ENCODE data around the gene TNRC18.
"Not testable (repeated sequence)": the region's sequence is repeated elsewhere in the genome, so short reads cannot be mapped to it uniquely, and the experiment has no call there.

Gene TNRC18

DNA sequence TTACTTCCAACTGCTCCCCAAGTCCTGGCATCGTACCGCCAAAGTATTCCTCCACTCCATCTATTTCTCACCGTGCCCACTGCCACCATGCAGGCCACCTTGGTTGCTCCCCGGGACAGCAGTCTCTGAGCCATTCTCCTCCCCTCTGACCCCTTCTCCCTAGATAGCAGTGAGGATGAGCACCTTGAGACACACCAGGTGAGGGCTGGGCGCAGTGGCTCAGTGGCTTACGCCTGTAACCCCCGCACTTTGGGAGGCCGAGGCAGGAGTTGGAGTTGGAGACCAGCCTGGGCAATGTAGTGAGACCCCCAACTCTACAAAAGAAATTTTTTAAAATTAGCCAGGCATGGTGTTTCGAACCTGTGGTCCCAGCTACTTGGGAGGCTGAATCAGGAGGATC, 136.7 kb downstream of the TNRC18 start:
- no peak for DNase-seq

DNA sequence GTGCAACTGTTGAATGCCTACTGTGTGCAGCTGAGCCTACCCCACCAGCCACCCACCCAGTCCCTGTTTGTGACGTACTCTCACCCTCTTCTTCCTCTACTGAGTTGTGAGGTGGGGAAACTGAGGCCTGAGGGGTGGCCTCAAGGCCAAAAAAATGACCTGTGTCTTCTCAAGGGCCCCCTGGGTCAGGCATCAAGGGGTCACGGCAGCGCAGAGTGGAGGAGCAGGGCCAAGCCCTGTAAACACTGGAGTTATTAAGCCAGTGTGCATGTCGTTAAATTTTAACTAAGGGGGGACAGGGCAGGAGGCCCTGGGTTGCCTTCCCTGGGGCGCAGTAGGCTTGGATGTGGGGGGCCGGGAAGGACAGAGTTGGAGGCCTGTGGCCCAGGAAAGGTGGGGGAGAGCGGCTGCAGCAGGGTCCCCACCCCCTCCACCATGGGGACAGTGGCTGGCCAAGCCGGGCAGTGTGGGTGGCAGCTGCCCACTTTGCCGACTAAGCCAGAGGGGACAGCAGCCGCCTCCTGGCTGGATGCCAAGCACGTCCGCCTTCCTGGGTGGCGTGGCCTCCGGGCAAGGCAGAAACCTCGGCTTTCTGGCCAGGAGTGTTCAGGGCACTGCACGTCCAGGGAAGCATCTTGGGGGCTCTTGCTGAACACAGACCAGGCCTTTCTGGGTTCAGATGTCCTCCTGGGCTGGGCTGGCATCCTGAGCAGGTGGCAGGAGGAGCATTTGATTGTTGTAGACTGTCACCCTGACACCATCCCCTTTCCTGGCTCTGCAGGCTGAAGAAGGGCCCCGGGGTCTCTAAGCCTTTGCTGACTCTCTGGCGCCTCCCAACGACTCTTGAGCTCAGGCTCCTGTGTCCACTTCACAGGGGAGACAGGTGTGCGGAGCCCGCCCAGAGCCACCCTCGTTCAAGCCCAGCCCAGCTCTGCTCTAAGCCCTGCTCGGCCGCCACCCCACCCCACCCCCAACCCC, 139.0 kb downstream of the TNRC18 start:
- DNase-seq: no peak

DNA sequence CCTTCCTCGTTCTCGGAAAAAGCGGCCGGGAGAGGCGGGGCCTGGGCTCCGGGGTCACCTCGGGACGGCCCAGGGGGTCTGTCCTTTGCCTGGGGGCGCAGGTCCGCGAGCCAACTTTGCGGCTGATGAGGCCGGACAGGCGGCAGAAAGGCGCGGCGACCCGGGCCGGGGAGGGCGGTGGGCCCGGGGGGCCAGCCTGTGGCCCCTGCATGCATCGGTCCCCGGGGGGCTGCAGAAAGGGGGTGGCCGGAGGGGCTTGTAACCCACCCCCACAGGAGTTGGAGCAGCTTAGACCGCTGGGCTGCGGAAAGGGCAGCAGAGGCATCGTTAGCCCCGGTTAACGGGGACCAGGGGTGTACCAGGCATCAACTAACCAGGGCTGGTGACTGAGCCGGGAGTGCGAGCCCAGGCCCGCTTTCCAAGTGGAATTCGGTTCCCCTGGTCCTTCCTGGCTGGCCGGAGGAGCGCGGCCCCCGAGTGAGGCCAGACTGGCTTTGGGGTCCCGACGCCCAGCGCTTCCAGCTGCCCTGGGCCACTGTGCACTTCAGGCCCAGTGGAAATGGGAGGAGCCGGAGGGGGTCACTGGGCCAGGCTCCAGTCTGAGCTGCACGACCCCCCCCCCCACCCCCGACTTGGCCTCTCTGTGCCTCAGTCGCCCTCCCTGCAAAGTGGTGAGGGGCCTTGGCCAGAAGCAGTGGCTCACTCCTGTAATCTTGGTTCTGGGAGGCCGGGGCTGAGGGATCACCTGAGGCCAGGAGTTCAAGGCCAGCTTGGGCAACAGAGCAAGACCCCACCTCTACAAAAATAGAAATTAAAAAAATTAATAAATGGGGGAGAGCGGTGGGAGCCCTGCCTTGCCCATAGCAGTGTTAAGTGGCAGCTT, 140.0 kb downstream of the TNRC18 start:
- DNase-seq: no peak

DNA sequence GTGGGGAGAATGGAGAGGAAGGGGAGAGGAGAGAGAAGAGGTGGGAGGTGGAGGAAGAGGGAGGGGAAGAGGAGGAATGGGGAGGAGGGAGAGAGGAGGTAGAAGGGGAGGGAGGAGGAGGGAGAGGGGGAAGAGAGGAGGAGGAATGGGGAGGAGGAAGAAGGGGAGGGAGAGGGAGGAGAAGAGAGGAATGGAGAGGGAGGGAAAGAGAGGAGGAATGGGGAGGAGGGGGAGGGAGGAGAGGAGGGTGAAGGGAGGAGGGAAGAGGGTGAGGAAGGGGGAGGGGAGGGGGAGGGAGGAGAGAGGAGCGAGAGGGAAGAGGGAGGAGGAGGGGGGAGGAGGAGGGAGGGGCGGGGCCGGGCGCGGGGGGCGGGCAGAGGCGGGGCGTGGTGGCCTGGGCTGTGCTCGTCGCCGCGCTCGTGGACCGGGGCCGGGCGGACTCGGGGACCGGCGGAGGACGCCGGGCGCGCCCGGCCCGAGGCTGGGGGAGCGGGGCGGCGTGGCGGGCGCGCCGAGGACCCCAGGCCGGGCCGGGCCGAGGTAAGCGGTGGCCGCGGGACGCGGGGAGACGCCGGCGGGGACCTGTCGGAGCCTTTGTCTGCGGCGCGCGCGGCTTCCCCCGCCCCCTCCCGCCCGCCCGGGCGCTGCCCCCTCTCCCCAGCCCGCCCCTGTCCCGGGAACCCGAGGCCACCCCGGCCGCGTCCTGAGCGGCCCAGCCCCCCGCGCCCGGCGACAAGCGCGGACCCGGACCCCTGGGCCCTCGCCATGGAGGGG, 140.9 kb downstream of the TNRC18 start, which contains the start of gene SLC29A4:
Gene SLC29A4 (plus strand): TSS at position 401 of the 774 bp plus-strand sequence. CDS start 4,874 bp downstream, outside the sequence.
- DNase-seq: no peak

DNA sequence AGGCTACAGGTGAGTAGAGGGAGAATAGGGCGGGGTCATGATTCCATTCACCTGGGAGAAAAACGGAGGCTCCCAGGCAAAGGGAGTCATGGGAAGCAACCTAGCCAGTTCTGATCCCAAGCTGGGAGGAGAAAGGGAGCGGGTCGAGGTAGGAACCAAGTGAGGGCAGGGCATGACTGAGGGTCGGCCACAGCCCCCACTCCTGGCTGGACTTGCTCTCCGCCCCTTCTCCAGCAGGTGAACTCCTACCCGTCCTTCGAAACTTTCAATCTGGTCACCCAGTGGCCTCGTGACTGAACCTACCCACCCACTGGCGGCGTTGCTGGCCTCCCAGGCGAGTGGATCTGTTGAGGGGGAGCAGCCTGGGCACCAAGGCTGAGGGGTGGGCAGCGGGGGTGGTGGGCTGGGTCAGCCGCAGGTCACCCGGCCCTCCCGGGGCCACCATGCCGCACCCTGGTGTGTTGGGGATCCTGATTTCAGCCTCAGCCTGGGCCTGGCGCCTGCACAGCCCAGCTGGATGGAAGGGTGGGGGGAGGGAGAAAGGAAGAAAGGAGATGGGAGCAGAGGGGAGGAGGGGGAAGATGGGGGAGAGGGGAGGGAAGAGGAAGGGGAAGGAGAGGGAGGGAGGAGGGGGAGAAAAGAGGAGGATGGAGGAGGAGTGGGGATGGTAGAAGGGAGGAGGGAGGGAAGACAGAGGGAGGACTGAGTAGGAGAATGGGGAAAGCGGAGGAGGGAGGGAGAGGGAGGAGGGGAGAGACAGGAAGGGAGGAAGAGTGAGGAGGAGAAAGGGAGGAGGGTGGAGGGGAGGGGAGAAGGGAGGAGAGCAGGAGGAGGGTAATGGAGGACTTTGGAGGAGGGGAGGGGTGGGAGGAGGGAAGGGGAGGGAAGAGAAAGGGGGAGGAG, 141.8 kb downstream of the TNRC18 start:
- not testable (repeated sequence) for DNase-seq

DNA sequence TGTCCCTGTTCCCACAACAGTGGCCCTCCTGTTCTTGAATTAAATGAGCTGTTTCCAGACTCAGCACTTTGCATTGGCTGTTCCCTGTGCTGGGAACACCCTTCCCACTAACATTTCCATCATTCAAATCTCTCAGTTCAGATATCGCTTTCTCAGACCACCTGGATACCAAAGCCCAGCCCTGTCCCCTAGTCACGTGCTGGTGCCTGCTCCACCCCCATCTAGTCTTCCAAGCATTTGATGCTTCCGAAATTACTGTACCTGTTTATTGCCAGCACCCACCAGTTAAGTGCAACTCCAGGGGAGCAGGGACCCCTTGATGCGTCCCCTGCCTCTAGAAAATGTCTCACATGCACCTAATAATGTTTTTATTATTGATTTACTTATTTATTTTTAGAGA, 143.9 kb downstream of the TNRC18 start:
- DNase-seq: no peak

DNA sequence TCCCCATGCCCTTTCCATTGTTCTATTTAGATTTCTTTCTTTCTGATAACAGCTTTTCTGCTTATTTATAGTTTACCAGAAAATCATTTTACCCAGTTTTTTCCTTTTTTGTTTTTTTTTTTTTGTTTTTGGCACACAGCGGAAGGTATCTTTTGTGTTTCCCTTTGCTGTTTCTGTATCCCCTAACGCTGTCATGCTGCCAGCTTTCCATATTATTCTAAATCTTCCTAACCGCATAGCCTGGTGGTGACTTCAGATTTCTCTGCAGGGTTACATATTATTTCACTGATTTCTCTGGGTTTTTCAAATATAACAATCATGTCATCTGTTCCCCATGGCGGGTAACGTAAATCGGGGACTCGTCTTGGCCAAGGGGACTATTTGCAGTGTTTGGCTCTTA, 144.9 kb downstream of the TNRC18 start:
- DNase-seq: no peak

DNA sequence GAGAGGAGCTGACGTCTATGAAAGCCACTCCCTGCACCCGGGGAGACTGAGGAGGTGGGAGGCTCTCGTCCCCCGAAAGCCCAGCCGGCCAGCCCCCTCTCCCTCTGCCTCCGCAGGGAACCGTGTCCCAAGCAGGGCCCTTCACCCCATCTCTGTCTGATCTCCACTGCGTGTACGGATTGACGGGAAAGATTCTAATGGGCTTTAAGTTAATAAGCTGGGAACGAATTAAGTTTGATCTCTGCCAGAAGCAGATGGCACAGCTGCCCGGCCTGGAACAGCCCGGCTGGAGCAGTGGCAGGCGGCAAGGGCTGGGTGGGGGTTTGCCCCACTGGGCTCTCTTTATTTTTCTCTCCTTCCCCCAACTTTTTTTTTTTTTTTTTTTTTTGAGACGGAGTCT, 147.0 kb downstream of the TNRC18 start:
- DNase-seq: no peak

DNA sequence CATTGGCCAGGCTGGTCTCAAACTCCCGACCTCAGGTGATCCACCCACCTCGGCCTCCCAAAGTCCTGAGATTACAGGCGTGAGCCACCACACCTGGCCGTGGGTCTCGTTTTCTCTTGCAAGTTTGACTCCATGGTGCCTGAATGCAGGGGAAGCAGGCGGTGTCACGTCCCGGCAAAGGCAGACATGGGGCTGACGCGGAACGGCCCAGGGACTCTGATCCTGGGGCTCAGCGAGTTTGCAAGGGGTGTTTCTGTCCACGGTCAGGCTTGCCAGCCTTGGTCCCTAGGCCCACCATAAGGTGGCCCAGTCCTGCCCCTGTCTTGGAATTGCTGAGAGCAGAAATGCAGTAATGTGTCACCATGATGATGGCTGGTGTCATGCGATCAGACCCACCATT, 147.5 kb downstream of the TNRC18 start:
- DNase-seq: not testable (repeated sequence)

DNA sequence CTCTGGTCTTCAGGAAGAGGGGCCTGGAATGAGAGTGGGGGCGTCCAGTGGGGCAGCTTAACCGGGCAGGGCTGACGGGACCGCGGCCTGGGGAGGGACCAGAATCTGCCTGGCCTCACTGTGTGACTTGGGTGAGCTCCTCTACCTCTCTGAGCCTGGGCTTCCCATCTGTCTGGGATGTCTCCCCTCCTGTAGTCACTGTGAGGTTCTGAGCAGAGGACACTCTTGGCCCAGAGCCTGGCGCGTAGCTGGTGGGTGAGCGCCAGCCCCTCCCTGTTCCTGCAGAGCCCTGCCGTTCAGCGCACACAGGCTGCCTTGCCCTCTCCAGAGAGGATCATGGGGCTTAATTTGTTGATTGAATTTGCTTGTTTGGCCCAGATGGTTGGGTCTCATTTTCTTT, 148.1 kb downstream of the TNRC18 start:
- not testable (repeated sequence) for DNase-seq

DNA sequence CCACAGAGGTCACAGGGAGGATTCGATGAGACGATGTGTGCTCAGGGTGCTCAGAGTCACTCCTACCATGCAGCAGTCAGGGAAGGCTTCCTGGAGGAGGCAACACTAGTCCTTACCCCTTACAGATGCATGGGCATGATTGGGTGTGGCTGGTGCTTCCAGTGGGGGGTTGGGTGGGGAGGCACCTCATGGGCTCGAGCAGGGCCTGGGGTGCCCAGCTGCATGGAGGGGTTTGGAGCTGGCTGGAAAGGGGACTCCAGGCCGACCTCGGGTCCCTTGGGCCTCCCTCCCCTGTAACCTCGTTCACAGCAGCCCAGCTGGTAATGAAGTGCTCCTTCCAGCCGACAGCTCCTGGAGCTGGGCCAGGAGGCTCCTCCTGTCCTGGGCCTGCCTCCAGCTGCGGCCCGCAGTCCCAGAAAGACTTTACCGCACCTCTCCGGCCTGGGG, 148.6 kb downstream of the TNRC18 start:
- DNase-seq: not testable (repeated sequence)

DNA sequence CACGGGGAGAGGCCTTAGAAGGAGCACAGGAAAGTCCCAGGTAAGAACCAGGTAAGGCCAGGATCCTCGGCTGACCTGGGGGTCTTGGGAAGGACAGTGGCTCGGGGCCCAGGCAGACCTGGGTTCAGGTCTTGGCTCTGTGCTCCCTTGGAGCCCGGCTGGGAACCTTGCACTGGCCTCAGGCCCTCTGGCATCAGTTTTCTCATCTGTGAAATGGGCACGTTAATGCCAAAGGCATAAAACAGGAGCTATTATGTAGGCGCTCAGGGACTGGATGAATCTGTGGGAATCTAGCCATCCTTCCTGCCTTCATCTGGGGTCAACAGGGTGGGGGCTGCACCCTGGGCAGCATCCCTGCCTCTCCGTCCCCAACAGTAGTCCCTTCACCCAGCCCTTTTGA, 149.2 kb downstream of the TNRC18 start:
- no peak for DNase-seq

DNA sequence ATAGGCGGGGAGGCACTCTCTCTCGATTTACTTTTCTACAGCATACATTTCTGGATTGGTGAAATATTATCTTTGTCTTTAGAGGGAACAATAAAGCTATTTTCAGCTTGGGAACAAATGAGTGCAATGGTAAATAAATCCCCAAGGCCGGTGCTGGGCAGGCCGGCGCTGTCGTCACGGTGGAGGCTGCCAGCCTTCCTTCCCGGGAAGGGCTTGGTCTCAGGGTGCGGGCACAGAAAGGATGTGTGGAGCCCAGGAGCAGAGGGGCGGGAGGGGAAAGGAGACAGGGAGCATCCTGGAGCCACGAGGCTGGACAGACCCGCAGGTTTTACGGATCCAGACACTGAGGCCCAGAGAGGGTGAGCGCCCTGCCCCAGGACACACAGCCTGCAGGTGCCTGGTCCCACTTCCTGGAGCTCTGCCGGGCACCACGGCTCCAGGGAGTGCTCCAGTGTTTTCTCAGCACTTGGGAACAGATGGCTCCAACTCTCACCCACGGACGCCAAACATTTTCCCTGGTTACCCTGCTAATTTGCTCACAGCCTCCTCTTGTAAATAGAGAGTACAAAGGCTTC, 149.7 kb downstream of the TNRC18 start:
- not testable (repeated sequence) for DNase-seq

DNA sequence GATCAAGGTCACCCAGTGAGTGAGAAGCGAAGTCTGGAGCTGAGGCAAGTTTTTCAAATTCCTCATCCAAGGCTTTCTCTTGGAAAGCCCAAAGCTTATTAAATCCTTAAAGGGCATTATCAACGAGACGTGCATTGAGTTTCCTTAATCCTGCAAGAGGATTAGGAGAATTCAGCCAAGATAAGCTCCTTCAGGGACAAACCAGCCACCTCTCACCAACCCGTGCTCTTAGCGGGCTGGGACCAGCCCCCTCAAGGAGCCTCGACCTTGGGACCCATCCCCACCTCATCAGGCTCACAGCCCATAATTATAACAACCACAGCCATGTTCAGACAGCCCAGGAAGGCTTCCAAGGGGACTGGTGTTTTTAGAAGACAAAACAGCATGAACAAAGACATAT, 152.8 kb downstream of the TNRC18 start:
- DNase-seq: no peak

DNA sequence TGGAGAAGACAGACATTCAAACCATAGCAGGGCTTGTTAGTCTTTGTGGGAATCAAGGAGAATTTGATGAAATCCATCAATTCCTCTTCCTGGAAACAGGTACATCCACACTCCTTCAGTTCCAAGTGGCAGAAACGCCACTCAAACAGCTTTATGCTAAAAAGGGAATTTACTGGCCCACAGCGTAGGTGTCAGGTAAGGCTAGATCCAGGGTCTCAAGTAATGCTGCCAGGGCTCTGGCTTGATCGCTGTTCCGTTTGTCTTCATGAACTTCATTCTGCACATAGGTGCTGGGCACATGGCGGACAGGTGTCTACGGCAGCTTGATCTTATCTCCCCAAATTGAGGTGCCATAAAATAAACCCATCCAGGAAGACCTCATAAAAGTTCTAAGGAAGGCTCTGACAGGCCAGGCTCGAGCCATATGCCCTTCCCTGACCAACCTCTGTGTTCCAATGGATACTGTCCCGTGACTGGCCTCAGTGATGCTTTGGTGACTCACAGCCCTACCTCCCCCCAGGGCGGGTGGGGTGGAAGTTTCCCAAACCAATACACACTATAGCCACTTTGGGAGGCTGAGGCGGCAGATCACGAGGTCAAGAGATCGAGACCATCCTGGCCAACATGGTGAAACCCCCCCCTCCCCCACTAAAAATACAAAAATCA, 153.5 kb downstream of the TNRC18 start:
- DNase-seq: not testable (repeated sequence)

DNA sequence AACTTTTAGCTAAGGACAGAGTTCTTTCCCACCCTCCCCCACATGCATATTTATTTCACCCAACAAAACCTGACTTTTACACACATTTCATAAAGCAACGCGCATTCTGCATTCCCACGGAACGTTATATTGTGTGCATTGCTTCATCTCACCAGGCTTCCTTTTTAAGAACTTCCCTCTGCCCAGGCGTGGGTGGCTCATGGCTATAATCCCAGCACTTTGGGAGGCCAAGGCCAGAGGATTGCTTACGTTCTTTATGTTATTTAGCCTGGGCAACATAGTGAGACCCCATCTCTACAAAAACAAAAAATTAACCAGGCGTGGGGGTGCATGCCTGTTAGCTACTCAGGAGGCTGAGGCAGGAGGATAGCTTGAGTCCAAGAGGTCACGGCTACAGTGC, 155.8 kb downstream of the TNRC18 start:
- DNase-seq: not testable (repeated sequence)

DNA sequence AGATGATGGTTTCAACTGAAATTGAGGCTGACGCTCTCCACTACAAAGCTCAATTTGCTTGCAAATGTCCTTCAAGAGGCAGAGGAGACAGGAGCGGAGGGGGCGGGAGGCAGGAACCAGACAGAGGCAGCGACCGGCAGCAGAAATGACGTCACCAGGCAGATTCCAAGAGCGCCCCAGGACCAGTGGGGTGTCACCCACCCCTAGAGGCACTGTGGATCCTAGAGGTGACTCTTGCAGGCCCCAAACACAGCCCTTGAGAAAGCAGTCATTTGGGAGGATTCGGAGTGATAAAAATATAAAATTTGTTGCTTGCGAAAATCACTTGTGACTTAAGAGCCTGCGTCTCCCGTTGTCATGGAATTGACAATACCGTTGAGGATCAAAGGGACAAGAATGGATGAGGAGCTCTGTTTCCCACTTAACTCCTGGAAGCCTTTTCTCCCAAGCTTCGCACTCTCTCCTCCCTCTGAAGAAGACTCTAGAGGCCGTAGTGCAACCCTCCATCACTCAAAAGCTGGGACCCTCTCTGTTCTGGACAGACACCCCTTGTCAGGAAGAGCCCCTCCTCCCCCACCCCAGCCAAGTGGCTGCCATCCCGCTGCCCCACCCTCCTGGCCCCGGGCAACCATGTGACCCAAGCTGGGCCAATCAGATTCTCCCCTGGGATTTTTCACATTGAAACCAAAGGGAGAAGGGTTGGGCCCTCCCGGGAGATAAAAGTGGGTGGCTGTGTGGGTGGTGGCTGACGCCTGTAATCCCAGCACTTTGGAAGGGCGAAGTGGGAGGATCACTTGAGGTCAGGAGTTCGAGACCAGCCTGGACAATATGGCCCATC, 157.2 kb downstream of the TNRC18 start:
- no peak for DNase-seq

DNA sequence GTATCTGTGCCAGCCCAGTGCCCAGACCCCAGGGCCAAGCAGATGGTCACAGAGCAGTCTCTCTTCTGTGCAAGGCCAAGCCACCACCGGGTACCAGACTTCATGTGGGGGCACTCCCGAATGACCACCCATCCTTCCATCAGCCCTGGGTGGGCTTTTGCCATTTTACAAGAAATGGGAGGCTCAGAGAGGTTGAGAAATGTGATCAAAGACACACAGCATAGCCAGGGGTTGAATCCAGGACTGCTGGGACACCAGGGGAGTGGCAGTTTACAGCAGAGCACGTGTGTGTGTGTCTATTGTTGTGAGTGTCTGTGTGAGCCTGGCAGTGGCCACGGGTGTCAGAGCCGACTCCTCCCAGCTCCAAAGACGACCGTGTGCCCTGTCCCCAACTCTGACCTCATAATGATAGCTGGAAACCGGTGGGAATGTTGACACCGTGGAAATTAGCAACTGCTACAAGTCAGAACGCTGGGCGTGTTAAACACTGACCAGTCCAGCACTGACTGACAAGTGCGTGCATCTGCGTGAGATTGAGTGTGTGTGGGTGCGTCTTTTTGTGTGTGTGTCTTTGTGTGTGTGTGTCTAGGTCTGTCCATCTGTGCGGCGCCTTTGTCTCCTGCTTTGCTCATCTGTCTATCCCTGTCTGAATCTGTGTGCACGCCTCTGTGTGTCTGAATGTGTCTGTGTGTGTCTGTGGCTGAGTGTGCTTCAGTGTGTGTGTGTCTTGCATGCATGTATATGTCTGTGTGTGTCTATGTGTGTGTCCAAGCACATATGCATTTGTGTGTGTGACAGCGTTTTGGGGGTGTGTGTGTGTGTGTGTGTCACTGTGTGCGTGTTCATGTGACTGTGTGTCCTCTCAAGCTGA, 158.1 kb downstream of the TNRC18 start:
- DNase-seq: no peak

DNA sequence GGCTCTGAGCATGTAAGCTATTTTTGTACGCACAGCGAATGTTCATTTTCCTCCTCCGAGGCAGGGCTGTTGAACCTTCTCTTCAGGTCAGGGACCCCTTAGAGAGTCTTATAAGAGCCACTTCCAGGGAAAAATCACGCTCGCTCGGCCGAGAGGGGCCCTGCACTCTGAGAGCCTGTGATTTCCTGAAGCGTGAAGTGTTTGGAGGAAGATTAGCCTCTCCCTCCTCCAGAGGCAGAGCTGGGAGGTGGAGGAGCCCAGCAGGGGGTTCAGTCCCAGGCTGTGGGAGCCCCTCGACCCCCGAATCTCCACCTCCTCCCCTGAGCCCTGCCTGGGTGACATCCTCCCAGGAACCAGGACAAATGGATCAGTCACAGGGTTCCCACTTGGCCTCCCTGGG, 160.6 kb downstream of the TNRC18 start:
- not testable (repeated sequence) for DNase-seq
